Muscle layer of duodenum (tissue), 2 donors: ENCODE data around the gene PSORS1C1.

Experiments used
- H3K27ac ChIP-seq: one replicate; pipeline ENCODE4 v1.7.0; 2013; ENCODE audit warnings: mild to moderate bottlenecking, low read length
- H3K27me3 ChIP-seq: one replicate; pipeline ENCODE4 v1.7.0; 2013; ENCODE audit warnings: low read depth, mild to moderate bottlenecking, control low read depth, low read length
- H3K36me3 ChIP-seq, 2 donors: one replicate each; pipeline ENCODE4 v1.7.0; 2013; ENCODE audit warnings: low read length in 2 of 2, control low read depth in 1 of 2, mild to moderate bottlenecking in 1 of 2; ENCODE audit not compliant: insufficient read depth in 2 of 2, control insufficient read depth in 1 of 2
- H3K4me1 ChIP-seq, 2 donors: one replicate each; pipeline ENCODE4 v1.7.0; 2013; ENCODE audit warnings: low read length in 2 of 2, mild to moderate bottlenecking in 2 of 2, control low read depth in 1 of 2, moderate library complexity in 1 of 2; ENCODE audit not compliant: insufficient read depth in 2 of 2, control insufficient read depth in 1 of 2
- H3K4me3 ChIP-seq, 2 donors: one replicate each; pipeline ENCODE4 v1.7.0; 2013; ENCODE audit warnings: low read length in 2 of 2, low read depth in 1 of 2, mild to moderate bottlenecking in 1 of 2
- H3K9me3 ChIP-seq, 2 donors: one replicate each; pipeline ENCODE4 v1.7.0; 2013; ENCODE audit warnings: low read length in 2 of 2, control low read depth in 1 of 2, mild to moderate bottlenecking in 1 of 2; ENCODE audit not compliant: control insufficient read depth in 1 of 2
- donor health status: healthy.

PSORS1C1 gene

DNA sequence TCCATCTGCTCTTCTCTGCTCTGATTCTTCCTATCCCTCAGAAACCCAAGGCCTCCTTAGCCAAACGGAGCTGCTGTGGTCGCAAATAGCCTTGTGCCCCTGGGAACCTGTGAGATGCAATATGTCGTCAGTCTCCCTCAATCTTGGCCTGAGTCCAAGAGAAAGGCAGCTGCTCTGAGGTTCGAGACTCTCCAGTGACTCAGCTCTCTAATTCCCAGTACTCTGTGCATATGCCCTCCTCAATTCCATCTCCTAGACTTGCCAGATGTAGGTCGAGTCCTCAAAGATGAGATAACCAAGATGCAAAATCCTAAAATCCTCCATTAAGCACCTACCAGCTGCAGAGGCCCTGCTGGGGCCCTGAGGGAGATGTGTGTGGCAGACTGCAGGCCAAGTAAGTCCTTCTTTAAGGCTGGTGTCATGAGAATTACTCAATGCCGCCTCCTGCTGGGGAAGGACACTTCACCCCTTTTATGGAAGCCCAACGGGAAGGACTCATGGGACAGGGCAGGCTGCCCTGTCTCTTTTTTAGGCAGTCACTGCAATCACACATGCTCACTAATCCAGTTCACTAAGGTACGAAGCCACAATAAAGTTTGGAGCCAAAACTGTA lies 30.8 kb upstream of the PSORS1C1 start:
- H3K36me3 ChIP-seq: no peaks in the 10 kb centered on the region
- H3K9me3 ChIP-seq: no peaks in the 10 kb centered on the region
- no peak overlapping the region for H3K4me3 ChIP-seq
- H3K4me1 ChIP-seq: peaks cover 5 to 10% of the 10 kb centered on the region in 2 donors
- no peak overlapping the region for H3K27ac ChIP-seq
- H3K27me3 ChIP-seq: no peaks in the 10 kb centered on the region

DNA sequence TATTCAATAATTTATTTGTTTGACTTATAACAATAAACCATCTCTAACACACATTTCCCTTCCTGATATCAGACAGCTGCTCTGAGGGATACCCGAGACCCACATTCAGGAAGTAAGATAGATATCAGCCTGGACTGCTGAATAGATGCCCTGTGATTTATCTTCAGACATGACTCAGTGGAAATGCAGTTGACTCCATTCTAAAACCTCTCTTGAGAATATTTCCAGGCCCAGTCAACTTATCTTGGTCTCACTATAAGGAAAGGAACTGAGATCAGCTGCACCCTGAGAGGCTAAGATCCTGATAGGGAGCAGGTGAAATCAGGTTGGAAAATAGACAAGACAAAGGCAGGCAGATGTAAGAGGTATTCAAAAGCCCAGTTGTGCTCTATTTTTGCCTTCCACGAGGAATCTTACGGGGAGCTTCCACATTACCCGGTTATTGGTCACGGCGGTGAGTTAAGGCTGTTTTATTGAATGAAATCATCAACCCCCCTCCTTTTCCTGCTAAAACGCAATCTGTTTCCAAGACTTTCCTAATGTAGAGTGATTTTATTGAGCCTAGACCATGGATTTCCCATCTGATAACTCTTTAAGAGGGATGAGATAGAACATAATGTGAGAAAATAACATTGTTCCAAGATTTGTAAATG lies 27.7 kb upstream of the PSORS1C1 start:
- no peaks in the 10 kb centered on the region for H3K27me3 ChIP-seq
- no peak overlapping the region for H3K27ac ChIP-seq
- H3K4me1 ChIP-seq: peaks cover 5% of the 10 kb centered on the region in 2 donors
- no peak overlapping the region for H3K4me3 ChIP-seq
- no peaks in the 10 kb centered on the region for H3K36me3 ChIP-seq
- no peaks in the 10 kb centered on the region for H3K9me3 ChIP-seq

DNA sequence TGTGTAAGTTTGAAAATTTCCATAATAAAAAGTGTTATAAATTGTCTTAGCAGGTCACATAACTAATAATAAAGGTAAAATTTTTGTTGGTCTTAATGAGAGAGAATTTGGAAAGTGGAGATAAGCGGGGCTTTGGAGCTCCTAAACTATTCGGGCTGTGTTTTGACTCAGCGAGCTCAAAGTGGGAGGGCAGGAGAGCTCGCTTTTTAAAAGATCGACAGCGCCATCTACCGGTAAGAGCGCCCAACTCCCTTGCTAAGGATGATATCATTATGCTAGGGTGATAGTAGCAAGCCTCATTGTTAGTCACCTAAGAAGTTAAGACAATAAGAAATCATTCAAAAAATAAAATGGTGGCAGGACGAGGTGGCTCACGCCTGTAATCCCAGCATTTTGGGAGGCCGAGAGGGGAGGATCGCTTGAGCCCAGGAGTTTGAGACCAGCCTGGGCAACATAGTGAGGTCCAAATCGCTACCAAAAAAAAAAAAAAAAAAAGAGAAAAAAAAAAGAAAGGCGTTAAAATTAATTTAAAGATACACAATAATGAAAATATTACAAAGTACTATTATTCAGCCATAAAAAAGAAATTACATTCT lies 27.0 kb upstream of the PSORS1C1 start:
- Histone ChIP-seq H3K27me3 (no peaks in the 10 kb centered on the region), H3K4me3 (no peak overlapping the region), H3K4me1 (peaks cover 5% of the 10 kb centered on the region in 2 donors), H3K36me3 (no peaks in the 10 kb centered on the region), H3K27ac (no peak overlapping the region), H3K9me3 (no peaks in the 10 kb centered on the region)

DNA sequence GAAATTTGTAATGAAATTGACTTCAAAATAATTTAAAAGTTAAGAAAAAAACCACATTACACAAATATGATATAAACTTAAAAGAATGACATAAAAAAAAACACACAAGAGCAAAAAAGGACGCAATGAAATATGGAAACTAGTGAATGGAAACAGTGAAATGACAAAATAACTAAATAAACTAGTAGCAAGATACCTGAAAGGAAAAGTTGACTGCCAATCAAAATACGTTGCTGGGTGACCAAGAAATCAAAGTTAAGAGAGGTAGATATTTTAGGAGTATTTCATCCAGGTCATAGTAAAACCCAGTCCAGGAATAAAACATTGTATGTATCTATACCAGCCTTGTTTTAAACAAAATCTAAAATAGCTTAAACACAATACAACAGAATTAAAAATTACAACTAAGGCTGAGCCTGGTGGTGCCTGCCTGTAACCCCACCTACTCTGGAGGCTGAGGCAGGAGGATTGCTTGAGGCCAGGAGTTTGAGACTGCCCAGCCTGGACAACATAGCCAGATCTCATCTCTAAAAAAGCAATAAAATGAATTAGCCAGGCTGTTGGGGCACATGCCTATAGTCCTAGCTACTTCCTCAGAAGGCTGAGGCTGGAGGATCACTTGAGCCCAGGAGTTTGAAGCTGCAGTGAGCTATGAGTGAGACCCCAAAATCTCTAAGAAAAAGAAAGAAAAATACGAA lies 24.2 kb upstream of the PSORS1C1 start:
- Histone ChIP-seq H3K4me1 (peaks cover 5% of the 10 kb centered on the region in 2 donors), H3K9me3 (no peaks in the 10 kb centered on the region), H3K36me3 (no peaks in the 10 kb centered on the region), H3K27me3 (no peaks in the 10 kb centered on the region), H3K4me3 (no peak overlapping the region), H3K27ac (no peak overlapping the region)

DNA sequence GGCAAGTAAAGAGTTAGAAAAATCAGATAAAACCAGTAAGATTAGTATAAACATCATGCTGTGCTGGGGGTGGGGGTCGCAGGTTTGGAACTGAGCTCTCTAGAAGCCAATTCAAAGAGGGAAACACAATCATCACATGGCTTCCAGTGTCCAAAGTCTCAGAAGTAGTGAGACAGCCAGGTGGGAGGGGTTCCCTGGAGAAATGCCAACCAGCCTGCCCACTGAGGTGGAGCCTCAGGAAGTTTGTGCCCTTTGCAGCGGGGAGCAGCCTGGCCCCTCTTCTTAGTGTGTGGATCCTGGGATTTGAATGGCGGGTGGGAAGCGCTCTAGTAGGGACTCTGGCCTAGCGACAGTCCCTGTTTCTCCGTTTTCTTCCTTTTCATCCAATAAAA lies 23.6 kb upstream of the PSORS1C1 start:
- Histone ChIP-seq H3K27ac (no peak overlapping the region), H3K9me3 (no peaks in the 10 kb centered on the region), H3K27me3 (no peaks in the 10 kb centered on the region), H3K4me1 (peaks cover 5% of the 10 kb centered on the region in 2 donors), H3K36me3 (no peaks in the 10 kb centered on the region), H3K4me3 (no peak overlapping the region)

DNA sequence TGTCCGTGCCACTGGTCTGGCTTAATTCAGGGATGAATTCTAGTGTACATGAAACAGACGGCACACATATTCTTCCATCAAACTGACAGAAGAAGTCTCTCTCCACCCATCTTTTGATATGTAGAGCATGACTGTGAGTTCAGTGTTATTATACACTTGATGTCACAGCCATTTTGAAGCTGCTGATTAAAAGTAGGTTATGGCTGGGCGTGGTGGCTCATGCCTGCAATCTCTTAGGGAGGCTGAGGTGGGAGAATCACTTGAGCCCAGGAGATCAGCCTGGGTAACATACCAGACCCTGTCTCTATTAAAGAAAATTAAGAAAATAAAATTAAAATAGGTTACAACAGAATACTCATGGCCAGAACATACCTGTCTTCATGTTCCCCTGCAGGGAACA lies 22.9 kb upstream of the PSORS1C1 start:
- Histone ChIP-seq H3K27me3 (no peaks in the 10 kb centered on the region), H3K4me3 (no peak overlapping the region), H3K27ac (no peak overlapping the region), H3K36me3 (no peaks in the 10 kb centered on the region), H3K4me1 (peaks cover 5% of the 10 kb centered on the region in 2 donors), H3K9me3 (no peaks in the 10 kb centered on the region)

DNA sequence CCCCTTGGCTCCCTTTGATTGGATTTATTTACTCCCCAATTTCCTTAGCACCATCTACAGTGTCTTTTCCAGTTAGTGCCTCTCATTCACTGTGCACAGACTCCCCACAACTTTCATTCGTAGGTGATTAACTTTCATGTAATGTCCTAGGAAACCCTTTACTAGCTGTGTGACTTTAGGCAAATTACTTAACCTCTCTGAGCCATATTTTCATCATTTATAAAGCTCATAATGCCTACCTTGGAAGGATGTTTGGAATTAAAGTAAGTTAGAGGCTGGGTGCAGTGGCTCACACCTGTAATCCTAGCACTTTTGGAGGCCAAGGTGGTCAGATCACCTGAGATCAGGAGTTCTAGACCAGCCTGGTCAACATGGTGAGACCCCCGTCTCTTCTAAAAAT lies 22.4 kb upstream of the PSORS1C1 start:
- H3K9me3 ChIP-seq: no peaks in the 10 kb centered on the region
- H3K36me3 ChIP-seq: no peaks in the 10 kb centered on the region
- H3K27ac ChIP-seq: no peak overlapping the region
- no peaks in the 10 kb centered on the region for H3K27me3 ChIP-seq
- H3K4me3 ChIP-seq: no peak overlapping the region
- H3K4me1 ChIP-seq: peaks cover 1 to 2% of the 10 kb centered on the region in 2 donors

DNA sequence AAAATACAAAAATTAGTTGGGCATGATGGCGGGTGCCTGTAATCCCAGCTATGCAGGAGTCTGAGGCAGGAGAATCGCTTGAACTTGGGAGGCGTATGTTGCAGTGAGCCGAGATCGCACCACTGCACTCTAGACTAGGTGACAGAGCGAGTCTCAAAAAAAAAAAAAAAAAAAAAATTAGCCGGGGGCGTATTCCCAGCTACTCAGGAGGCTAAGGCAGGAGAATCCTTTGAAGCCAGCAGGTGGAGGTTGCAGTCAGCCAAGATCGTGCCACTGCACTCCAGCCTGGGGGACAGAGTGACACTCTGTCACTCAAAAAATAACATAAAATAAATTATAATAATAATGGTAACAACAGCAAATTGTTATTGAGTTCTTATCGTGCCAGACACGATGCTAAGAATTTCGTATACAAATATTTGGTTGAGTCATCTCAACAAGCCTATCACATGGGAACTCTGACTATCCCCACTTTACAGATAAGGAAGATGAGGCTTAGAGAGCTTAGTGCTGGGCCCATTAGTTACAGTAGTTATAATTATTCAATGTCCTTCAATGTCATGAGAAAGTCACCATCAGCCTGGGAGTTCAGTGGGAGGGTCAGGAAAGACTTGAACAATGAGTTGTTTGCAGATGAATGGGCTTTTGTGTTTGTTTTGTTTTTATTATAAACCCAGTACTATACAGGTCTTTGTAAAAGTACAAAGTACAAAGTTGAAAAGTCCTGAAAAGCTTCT lies 21.7 kb upstream of the PSORS1C1 start:
- H3K4me3 ChIP-seq: no peak overlapping the region
- no peaks in the 10 kb centered on the region for H3K4me1 ChIP-seq
- H3K9me3 ChIP-seq: no peaks in the 10 kb centered on the region
- no peaks in the 10 kb centered on the region for H3K27me3 ChIP-seq
- no peak overlapping the region for H3K27ac ChIP-seq
- no peaks in the 10 kb centered on the region for H3K36me3 ChIP-seq

DNA sequence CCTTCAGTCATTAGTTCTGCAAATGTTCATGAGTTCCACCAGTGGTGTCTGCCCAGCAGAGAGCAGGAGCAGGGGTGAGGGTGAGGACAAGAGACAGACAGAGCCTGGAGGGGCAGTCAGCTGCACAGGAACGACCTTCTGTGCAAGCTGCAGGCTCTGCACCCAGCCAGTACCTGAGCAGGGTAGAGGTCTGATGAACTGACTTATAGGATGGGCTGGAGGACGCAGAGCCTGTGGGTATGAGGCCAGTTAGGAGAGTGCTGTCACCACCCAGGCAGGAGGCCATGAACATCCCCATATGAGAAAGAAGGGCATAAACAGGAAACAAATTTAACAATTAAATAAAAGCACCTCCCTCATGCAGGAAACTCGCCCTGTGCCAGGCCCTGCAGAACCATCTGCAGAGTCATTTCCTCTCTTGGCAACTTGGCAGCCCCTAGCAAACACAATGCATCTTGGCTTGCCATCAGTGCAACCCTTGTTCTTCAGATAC lies 20.2 kb upstream of the PSORS1C1 start:
- H3K27ac ChIP-seq: no peak overlapping the region

DNA sequence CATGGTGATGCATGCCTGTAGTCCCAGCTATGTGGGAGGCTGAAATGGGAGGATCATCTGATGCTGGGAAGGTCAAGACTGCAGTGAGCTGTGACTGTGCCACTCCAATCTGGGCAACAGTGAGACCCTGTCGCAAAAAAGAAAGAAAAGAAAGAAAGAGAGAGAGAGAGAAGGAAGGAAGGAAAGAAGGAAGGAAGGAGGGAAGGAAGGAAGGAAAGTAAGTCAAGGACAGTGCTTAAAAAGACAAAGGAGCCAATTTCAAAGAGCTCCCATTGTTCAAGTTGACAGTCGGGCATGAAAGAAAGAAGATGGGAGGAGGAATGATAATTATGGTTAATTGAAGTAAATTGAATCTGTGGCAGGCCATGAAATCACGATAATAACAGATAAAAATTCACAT lies 18.4 kb upstream of the PSORS1C1 start:
- Histone ChIP-seq H3K9me3 (no peaks in the 10 kb centered on the region), H3K27ac (no peak overlapping the region), H3K36me3 (no peaks in the 10 kb centered on the region), H3K4me3 (no peak overlapping the region), H3K4me1 (no peaks in the 10 kb centered on the region), H3K27me3 (no peaks in the 10 kb centered on the region)

More for the DNA sequence above, 20.2 kb upstream of the PSORS1C1 start:
- Histone ChIP-seq H3K4me1 (no peaks in the 10 kb centered on the region), H3K4me3 (no peak overlapping the region), H3K27me3 (no peaks in the 10 kb centered on the region), H3K9me3 (no peaks in the 10 kb centered on the region), H3K36me3 (no peaks in the 10 kb centered on the region)

DNA sequence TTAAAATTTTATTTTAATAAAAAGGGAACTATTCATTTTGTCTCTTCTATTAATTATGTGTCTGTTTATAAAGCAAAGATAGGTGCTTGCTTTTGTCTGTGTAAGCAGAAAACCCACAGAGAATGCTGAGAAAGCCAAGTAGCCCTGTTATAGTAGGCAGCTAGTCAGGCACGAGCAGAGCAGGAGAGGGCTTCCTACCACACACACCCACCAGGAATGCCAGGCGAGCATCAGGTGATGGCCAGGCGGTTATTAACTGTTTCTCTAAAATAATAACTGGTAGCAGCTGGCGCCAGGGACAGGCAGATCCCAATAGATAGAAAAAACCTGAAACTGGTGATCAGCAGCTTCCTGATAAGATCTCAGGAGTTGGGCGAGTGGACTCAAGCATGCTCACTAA lies 17.9 kb upstream of the PSORS1C1 start:
- Histone ChIP-seq H3K4me3 (no peak overlapping the region), H3K4me1 (no peaks in the 10 kb centered on the region), H3K27me3 (no peaks in the 10 kb centered on the region), H3K9me3 (no peaks in the 10 kb centered on the region), H3K36me3 (no peaks in the 10 kb centered on the region), H3K27ac (no peak overlapping the region)
